ENCODE data around the gene HBEGF.

Gene HBEGF

GRCh38 chr5:140302786-140303639 lies 43.4 kb downstream of the HBEGF start, which contains the start of gene PFDN1:
TSS of gene PFDN1 (minus strand) at chr5:140303101. CDS start at chr5:140303073, 28 bp downstream.
- Histone ChIP-seq H3K4me1 (ENCODE audit: control insufficient read depth, insufficient read depth, low read length, poor library complexity, severe bottlenecking) (peaks cover 22% of the 10 kb centered on the region), H3K9me3 (ENCODE audit: control insufficient read depth, low read length) (no peaks in the 10 kb centered on the region), H3K4me3 (ENCODE audit: extremely low read depth, insufficient read depth, low read length, poor library complexity, severe bottlenecking) (peak within 1 kb of the TSS; percentile 98), H3K36me3 (ENCODE audit: control insufficient read depth, insufficient read depth, low read length) (peaks cover 19% of the 10 kb centered on the region), H3K27ac (ENCODE audit: low read depth, low read length, severe bottlenecking) (peak within 1 kb of the TSS; percentile 83)
- WGBS, 2 experiments (ENCODE audit: insufficient coverage in 2 of 2): 0 to 3% methylated on average over 24 of the region's 30 CpGs

- Histone ChIP-seq H3K9me3 (ENCODE audit: control insufficient read depth, low read length) (no peaks in the 10 kb centered on the region), H3K4me3 (ENCODE audit: extremely low read depth, insufficient read depth, low read length, poor library complexity, severe bottlenecking) (peak overlapping the region; percentile 98), H3K27ac (ENCODE audit: low read depth, low read length, severe bottlenecking) (no peak overlapping the region), H3K36me3 (ENCODE audit: control insufficient read depth, insufficient read depth, low read length) (peaks cover 19% of the 10 kb centered on the region), H3K4me1 (ENCODE audit: control insufficient read depth, insufficient read depth, low read length, poor library complexity, severe bottlenecking) (peaks cover 36% of the 10 kb centered on the region)
- WGBS, 2 experiments (ENCODE audit: insufficient coverage in 2 of 2): no CpG with 5 or more reads among the region's 1 CpG
Measured at GRCh38 chr5:140301136-140301535, 45.3 kb downstream of the HBEGF start.

GRCh38 chr5:140299056-140299455 lies 47.3 kb downstream of the HBEGF start:
- no peak overlapping the region for H3K4me3 ChIP-seq (ENCODE audit: extremely low read depth, insufficient read depth, low read length, poor library complexity, severe bottlenecking)
- 85 to 87% methylated on average over 4 to 5 of the region's 5 CpGs for WGBS, 2 experiments (ENCODE audit: insufficient coverage in 2 of 2)
- H3K4me1 ChIP-seq (ENCODE audit: control insufficient read depth, insufficient read depth, low read length, poor library complexity, severe bottlenecking): peaks cover 44% of the 10 kb centered on the region
- peak overlapping the region; percentile 73 for H3K27ac ChIP-seq (ENCODE audit: low read depth, low read length, severe bottlenecking)
- peaks cover 19% of the 10 kb centered on the region for H3K36me3 ChIP-seq (ENCODE audit: control insufficient read depth, insufficient read depth, low read length)
- H3K9me3 ChIP-seq (ENCODE audit: control insufficient read depth, low read length): no peaks in the 10 kb centered on the region

GRCh38 chr5:140298183-140298601 lies 48.2 kb downstream of the HBEGF start:
- 86% methylated on average over 1 of the region's 1 CpG for WGBS, 2 experiments (ENCODE audit: insufficient coverage in 2 of 2)

GRCh38 chr5:140297283-140297682 lies 49.1 kb downstream of the HBEGF start:
- no peaks in the 10 kb centered on the region for H3K9me3 ChIP-seq (ENCODE audit: control insufficient read depth, low read length)
- 93 to 96% methylated on average over 3 to 4 of the region's 5 CpGs for WGBS, 2 experiments (ENCODE audit: insufficient coverage in 2 of 2)
- H3K4me1 ChIP-seq (ENCODE audit: control insufficient read depth, insufficient read depth, low read length, poor library complexity, severe bottlenecking): peaks cover 53% of the 10 kb centered on the region
- H3K36me3 ChIP-seq (ENCODE audit: control insufficient read depth, insufficient read depth, low read length): peaks cover 24% of the 10 kb centered on the region
- H3K27ac ChIP-seq (ENCODE audit: low read depth, low read length, severe bottlenecking): peak overlapping the region; percentile 30
- no peak overlapping the region for H3K4me3 ChIP-seq (ENCODE audit: extremely low read depth, insufficient read depth, low read length, poor library complexity, severe bottlenecking)

More at GRCh38 chr5:140298183-140298601, 48.2 kb downstream of the HBEGF start:
- Histone ChIP-seq H3K9me3 (ENCODE audit: control insufficient read depth, low read length) (no peaks in the 10 kb centered on the region), H3K4me1 (ENCODE audit: control insufficient read depth, insufficient read depth, low read length, poor library complexity, severe bottlenecking) (peaks cover 44% of the 10 kb centered on the region), H3K36me3 (ENCODE audit: control insufficient read depth, insufficient read depth, low read length) (peaks cover 20% of the 10 kb centered on the region), H3K4me3 (ENCODE audit: extremely low read depth, insufficient read depth, low read length, poor library complexity, severe bottlenecking) (no peak overlapping the region), H3K27ac (ENCODE audit: low read depth, low read length, severe bottlenecking) (peak overlapping the region; percentile 73)

- Histone ChIP-seq H3K27ac (ENCODE audit: low read depth, low read length, severe bottlenecking) (peak overlapping the region; percentile 16), H3K9me3 (ENCODE audit: control insufficient read depth, low read length) (no peaks in the 10 kb centered on the region)
- 91% methylated on average over 1 of the region's 3 CpGs; no CpG with 5 or more reads in 1 of the 2 experiments for WGBS, 2 experiments (ENCODE audit: insufficient coverage in 2 of 2)
Measured at GRCh38 chr5:140296289-140296688, 50.1 kb downstream of the HBEGF start.

GRCh38 chr5:140295414-140295813 lies 51.0 kb downstream of the HBEGF start:
- Histone ChIP-seq H3K4me1 (ENCODE audit: control insufficient read depth, insufficient read depth, low read length, poor library complexity, severe bottlenecking) (peaks cover 50% of the 10 kb centered on the region), H3K9me3 (ENCODE audit: control insufficient read depth, low read length) (no peaks in the 10 kb centered on the region), H3K4me3 (ENCODE audit: extremely low read depth, insufficient read depth, low read length, poor library complexity, severe bottlenecking) (no peak overlapping the region), H3K36me3 (ENCODE audit: control insufficient read depth, insufficient read depth, low read length) (peaks cover 23% of the 10 kb centered on the region), H3K27ac (ENCODE audit: low read depth, low read length, severe bottlenecking) (peak overlapping the region; percentile 20)
- WGBS, 2 experiments (ENCODE audit: insufficient coverage in 2 of 2): no CpG with 5 or more reads among the region's 1 CpG

More at GRCh38 chr5:140296289-140296688, 50.1 kb downstream of the HBEGF start:
- H3K36me3 ChIP-seq (ENCODE audit: control insufficient read depth, insufficient read depth, low read length): peaks cover 24% of the 10 kb centered on the region
- peaks cover 54% of the 10 kb centered on the region for H3K4me1 ChIP-seq (ENCODE audit: control insufficient read depth, insufficient read depth, low read length, poor library complexity, severe bottlenecking)
- no peak overlapping the region for H3K4me3 ChIP-seq (ENCODE audit: extremely low read depth, insufficient read depth, low read length, poor library complexity, severe bottlenecking)

- no peaks in the 10 kb centered on the region for H3K9me3 ChIP-seq (ENCODE audit: control insufficient read depth, low read length)
- no peak overlapping the region for H3K4me3 ChIP-seq (ENCODE audit: extremely low read depth, insufficient read depth, low read length, poor library complexity, severe bottlenecking)
- H3K27ac ChIP-seq (ENCODE audit: low read depth, low read length, severe bottlenecking): no peak overlapping the region
- peaks cover 50% of the 10 kb centered on the region for H3K4me1 ChIP-seq (ENCODE audit: control insufficient read depth, insufficient read depth, low read length, poor library complexity, severe bottlenecking)
- WGBS, 2 experiments (ENCODE audit: insufficient coverage in 2 of 2): 91 to 100% methylated on average over 1 to 2 of the region's 2 CpGs
- H3K36me3 ChIP-seq (ENCODE audit: control insufficient read depth, insufficient read depth, low read length): peaks cover 20% of the 10 kb centered on the region
Measured at GRCh38 chr5:140294753-140295152, 51.6 kb downstream of the HBEGF start.

- peak overlapping the region; percentile 18 for H3K27ac ChIP-seq (ENCODE audit: low read depth, low read length, severe bottlenecking)
- no peaks in the 10 kb centered on the region for H3K9me3 ChIP-seq (ENCODE audit: control insufficient read depth, low read length)
- peaks cover 10% of the 10 kb centered on the region for H3K36me3 ChIP-seq (ENCODE audit: control insufficient read depth, insufficient read depth, low read length)
- H3K4me3 ChIP-seq (ENCODE audit: extremely low read depth, insufficient read depth, low read length, poor library complexity, severe bottlenecking): no peak overlapping the region
- no CpG with 5 or more reads among the region's 1 CpG for WGBS, 2 experiments (ENCODE audit: insufficient coverage in 2 of 2)
- H3K4me1 ChIP-seq (ENCODE audit: control insufficient read depth, insufficient read depth, low read length, poor library complexity, severe bottlenecking): peaks cover 46% of the 10 kb centered on the region
Measured at GRCh38 chr5:140293849-140294100, 52.6 kb downstream of the HBEGF start.

- WGBS, 2 experiments (ENCODE audit: insufficient coverage in 2 of 2): 82 to 90% methylated on average over 1 to 2 of the region's 4 CpGs
- Histone ChIP-seq H3K4me1 (ENCODE audit: control insufficient read depth, insufficient read depth, low read length, poor library complexity, severe bottlenecking) (peaks cover 43% of the 10 kb centered on the region), H3K9me3 (ENCODE audit: control insufficient read depth, low read length) (no peaks in the 10 kb centered on the region), H3K4me3 (ENCODE audit: extremely low read depth, insufficient read depth, low read length, poor library complexity, severe bottlenecking) (no peak overlapping the region), H3K36me3 (ENCODE audit: control insufficient read depth, insufficient read depth, low read length) (peaks cover 8% of the 10 kb centered on the region), H3K27ac (ENCODE audit: low read depth, low read length, severe bottlenecking) (peak overlapping the region; percentile 18)
Measured at GRCh38 chr5:140293091-140293848, 53.1 kb downstream of the HBEGF start.

Data from mesodermal cell (in vitro differentiated cells).